ENCODE results near the gene ITGB6. TPM values are rescaled to one million over a fixed set of nuclear protein-coding genes. Genes with fewer than 3 reads are reported as not detected.

ITGB6 gene, protein sequence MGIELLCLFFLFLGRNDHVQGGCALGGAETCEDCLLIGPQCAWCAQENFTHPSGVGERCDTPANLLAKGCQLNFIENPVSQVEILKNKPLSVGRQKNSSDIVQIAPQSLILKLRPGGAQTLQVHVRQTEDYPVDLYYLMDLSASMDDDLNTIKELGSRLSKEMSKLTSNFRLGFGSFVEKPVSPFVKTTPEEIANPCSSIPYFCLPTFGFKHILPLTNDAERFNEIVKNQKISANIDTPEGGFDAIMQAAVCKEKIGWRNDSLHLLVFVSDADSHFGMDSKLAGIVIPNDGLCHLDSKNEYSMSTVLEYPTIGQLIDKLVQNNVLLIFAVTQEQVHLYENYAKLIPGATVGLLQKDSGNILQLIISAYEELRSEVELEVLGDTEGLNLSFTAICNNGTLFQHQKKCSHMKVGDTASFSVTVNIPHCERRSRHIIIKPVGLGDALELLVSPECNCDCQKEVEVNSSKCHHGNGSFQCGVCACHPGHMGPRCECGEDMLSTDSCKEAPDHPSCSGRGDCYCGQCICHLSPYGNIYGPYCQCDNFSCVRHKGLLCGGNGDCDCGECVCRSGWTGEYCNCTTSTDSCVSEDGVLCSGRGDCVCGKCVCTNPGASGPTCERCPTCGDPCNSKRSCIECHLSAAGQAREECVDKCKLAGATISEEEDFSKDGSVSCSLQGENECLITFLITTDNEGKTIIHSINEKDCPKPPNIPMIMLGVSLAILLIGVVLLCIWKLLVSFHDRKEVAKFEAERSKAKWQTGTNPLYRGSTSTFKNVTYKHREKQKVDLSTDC
- not detected for total RNA-seq

DNA sequence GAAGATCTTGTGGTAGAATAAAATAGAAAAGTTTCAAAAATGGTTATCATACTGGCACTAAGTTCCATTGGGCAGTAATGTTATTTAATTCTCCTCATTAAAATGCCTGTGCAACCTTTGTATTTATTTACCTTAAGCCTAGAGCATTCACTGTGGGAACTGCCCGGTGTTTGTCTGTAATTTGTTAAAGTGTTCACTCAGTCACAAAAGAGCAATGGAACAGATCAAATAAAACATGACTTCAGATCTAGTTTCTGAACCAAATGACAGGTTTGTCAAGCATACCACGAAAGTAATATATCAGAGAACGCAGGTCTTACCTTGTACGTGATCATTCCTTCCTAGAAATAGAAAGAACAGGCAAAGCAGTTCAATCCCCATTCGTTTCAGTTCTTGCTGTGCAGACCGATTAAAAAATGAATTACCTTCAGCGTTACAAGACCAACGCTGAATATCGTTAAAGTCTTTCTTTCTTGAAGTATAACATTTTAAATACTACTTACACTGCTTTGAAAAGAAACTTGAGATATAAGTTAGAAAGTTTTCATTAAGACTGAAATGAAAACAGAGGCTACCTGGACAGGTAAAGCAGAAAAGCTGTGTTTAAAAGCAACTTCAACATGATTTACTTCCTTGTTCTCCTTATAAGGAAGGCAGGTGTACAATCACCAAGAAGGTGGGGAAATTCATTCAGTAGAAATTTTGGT lies at the start of gene ITGB6:
TSS of gene ITGB6 (minus strand) at position 590 of the 707 bp plus-strand sequence. CDS start at position 381, 209 bp downstream.
- POLR2A ChIA-PET = no interaction called here
- intact Hi-C loops (cut with micrococcal nuclease) = no loop called here
- no peaks in the 10 kb centered on the region for H3K9me3 Mint-ChIP-seq

DNA sequence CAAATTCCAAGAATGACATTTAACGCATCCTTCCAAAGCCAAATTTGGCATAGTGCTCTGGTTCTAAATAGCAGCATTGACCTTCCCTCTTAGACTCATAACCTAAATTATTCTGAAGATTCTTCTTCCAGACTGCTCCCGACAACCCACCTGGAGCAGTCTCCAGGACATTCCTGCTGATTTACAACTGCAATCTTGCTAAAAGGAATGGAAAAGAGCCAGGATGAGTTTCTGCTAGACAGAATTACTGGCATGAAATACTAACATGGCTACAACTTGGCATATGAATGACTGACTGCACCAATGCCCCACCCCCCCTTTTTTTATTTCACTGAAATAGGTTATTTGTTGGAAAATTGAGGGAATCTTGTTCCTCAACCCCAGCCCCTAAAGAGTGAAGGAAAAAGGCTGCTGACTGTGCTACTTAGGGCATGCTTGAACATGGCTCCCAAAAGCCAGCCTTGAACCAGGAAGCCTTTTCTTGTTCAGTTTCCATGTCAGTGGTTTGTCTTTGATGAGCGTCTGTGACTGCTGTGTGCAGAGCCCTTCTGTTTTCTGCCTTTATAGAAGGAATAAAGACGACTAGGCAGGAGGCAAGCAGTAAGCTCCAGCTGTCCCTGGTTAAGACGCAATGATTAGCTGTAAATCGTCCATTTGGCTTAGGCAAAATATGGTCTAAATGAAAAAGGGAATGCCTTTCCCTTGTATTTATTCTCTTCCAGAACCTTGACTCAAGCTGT lies 47.4 kb upstream of the ITGB6 start:
- Mint-ChIP-seq H3K4me3 (no peak overlapping the region), H3K27ac (no peak overlapping the region), H3K4me1 (ENCODE audit: low read depth) (no peaks in the 10 kb centered on the region), H3K36me3 (no peaks in the 10 kb centered on the region), H3K27me3 (no peaks in the 10 kb centered on the region), H3K9me3 (no peaks in the 10 kb centered on the region)
- intact Hi-C loops (cut with micrococcal nuclease) = no loop called here
- ChIA-PET CTCF (interaction anchor here (1.1 kb wide), 1 partner anchor 22 kb away, joined by 3 read pairs; no protein-coding TSS in a partner anchor), POLR2A (no interaction called here)
- DNase-seq = no peak

More for the DNA sequence above, at the start of gene ITGB6:
- H3K4me1 Mint-ChIP-seq (ENCODE audit: low read depth) = no peaks in the 10 kb centered on the region
- H3K27ac Mint-ChIP-seq = no peak within 1 kb of the TSS
- CTCF ChIA-PET = no interaction called here
- DNase-seq = no peak
- H3K27me3 Mint-ChIP-seq = peaks cover 2% of the 10 kb centered on the region
- no peak within 1 kb of the TSS for H3K4me3 Mint-ChIP-seq
- no peaks in the 10 kb centered on the region for H3K36me3 Mint-ChIP-seq

DNA sequence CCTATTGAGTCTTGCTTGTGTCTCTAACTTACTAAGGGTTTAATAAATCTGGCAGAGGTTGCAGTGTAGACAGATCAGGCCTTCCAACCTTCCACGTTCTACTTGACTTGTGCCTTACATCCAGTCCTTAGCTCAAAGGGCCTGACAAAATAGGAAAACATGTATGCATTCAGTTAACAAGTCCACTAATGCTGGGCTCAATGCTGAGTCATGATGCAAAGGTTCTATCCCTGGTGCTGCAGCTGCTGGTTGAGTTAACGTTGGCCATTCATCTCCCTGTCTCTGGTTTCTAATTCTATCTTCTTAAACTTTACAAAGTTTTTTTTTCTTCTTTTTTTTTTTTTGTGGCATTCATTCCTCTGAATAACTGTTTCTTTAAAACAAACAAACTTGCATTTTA lies 46.3 kb upstream of the ITGB6 start:
- ChIA-PET POLR2A (no interaction called here), CTCF (interaction anchor here (0.6 to 1.0 kb wide), 2 partner anchors 24 to 531 kb away, joined by 3 read pairs; no protein-coding TSS in a partner anchor)
- H3K9me3 Mint-ChIP-seq = no peaks in the 10 kb centered on the region
- no peak for DNase-seq
- no peaks in the 10 kb centered on the region for H3K4me1 Mint-ChIP-seq (ENCODE audit: low read depth)
- intact Hi-C loops (cut with micrococcal nuclease) = no loop called here
- no peaks in the 10 kb centered on the region for H3K36me3 Mint-ChIP-seq
- no peak overlapping the region for H3K27ac Mint-ChIP-seq
- H3K27me3 Mint-ChIP-seq = no peaks in the 10 kb centered on the region
- H3K4me3 Mint-ChIP-seq = no peak overlapping the region

DNA sequence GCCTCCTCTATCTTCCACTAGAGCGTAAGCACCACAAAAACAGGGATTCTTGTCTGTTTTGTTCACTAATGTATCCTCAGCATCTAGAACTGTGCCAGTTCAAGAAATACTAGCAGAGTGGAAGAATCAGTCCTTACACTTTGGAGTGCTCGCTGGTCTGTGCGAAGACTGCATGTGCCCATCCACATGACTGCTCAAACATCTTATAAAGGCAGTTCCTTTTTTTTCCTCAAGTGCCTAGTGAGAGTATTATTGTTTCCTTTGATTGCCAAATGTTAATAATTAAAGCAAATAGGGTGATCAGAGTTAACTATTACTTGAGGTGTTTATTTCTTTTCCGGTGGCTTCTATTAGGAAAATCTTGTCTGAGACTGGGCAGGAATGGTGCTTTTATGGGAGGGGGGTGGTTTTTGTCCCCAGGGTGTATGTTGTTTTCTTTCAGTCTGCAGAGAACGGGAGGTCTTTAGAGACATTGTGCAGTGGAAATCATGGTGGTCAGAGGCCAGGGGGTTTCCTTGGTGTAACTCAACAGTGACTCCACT lies 45.6 kb upstream of the ITGB6 start:
- Mint-ChIP-seq H3K27ac (no peak overlapping the region), H3K4me3 (no peak overlapping the region), H3K36me3 (no peaks in the 10 kb centered on the region), H3K9me3 (no peaks in the 10 kb centered on the region), H3K27me3 (no peaks in the 10 kb centered on the region), H3K4me1 (ENCODE audit: low read depth) (no peaks in the 10 kb centered on the region)
- ChIA-PET POLR2A (no interaction called here), CTCF (interaction anchor here (1.0 kb wide), 1 partner anchor 25 kb away, joined by 3 read pairs; no protein-coding TSS in a partner anchor)
- no peak for DNase-seq
- intact Hi-C loops (cut with micrococcal nuclease) = no loop called here

DNA sequence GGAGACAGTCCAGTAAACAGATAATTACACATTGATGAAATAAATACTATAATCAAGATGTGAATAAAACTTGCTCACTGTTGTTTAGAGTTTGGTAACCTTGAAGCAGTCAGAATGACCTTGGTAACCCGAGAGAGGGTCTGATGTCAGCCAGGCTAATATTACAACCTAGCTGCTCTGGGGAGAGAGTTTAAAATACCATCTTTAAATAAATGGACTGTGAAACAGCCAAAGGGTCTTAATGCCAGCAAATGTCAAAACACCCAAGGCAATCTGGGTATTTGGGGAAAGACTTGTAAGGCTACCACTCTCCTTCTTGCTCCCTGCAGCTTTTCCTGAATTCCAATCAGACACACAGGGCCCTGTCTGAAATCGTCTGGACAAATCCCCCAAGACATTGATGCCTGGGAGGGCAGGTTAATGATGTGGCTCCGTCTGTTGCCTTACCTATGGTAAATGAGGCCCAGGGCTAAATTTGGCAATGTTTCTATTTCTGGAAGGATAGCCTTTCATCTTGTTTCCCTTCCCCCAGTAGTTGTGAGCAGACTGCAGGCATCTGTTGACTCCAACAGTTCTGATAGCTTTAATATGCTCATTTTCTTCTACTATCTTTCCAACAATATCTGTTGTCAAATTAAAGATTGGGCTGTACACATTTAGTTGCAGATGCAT lies 43.0 kb upstream of the ITGB6 start:
- Mint-ChIP-seq H3K4me3 (no peak overlapping the region), H3K27ac (no peak overlapping the region), H3K27me3 (no peaks in the 10 kb centered on the region), H3K9me3 (no peaks in the 10 kb centered on the region), H3K4me1 (ENCODE audit: low read depth) (no peaks in the 10 kb centered on the region), H3K36me3 (no peaks in the 10 kb centered on the region)
- CTCF ChIA-PET = interaction anchor here (1.3 kb wide), 1 partner anchor 9 kb away, joined by 7 read pairs; no protein-coding TSS in a partner anchor
- POLR2A ChIA-PET = no interaction called here
- intact Hi-C loops (cut with micrococcal nuclease) = no loop called here
- no peak for DNase-seq

DNA sequence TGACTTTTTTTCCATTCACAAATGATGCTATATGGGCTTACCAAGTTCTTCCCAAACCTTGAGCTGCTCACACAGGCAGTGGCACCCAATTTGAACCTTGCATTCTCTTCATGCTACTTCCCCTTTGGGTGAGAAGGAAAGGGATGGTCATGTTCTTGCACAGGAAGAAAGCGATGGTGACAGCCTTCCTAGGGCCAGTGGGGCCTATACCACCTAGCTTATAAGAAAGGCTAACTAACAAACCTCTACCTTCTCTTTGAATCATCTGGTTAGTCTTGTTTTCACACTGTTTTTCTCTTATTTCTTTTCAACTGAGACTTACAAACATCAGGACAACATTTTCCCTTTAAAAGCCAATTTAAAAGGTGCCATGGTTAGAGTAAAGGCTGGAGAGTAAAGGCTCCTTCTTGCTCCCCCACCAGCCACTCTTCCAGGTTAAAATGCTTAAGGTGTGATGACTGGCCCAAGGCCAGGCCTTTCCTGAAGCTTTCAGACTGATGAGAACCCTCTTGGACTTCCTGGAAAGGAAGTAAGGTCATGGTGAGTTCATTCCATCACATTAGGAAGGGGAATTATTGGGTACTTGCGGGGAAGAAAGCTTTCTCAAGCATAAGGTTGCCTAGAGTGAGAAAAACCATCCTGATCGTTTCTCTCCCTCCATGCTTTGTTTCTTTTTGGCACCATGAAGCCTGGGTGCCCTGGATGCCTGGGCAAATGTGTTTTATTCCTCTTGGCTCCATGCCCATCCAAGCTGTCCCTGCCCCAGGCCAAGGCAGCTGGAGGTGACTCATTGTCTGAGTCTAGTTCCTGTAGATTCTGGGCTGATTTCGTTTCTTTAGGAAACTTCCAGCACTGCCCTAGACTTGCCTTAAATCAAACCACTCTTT lies 41.4 kb upstream of the ITGB6 start:
- no peak overlapping the region for H3K27ac Mint-ChIP-seq
- POLR2A ChIA-PET = no interaction called here

DNA sequence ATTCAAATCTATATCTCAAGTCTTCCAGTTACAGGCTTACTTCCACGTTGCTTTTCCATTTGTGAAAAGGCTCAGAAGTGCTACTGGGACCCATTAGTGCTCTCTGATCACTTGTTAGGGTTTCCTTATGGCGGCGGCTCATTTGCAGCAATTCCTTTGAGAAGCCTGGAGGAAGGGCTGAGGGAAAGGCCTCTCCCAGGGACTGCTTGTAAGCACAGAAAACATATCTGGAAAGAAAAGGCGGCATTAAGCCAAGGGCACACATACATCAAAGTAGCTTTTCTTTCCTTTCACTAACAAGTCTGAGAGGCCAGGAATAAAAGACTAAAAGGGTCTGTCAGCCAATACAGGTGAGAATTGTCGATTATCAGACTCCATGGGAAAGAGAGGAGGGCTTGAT lies 39.4 kb upstream of the ITGB6 start:
- Mint-ChIP-seq H3K4me3 (no peak overlapping the region), H3K27me3 (no peaks in the 10 kb centered on the region), H3K27ac (no peak overlapping the region), H3K4me1 (ENCODE audit: low read depth) (no peaks in the 10 kb centered on the region), H3K36me3 (no peaks in the 10 kb centered on the region), H3K9me3 (no peaks in the 10 kb centered on the region)
- intact Hi-C loops (cut with micrococcal nuclease) = no loop called here
- ChIA-PET CTCF (interaction anchor here (1.7 kb wide), 1 partner anchor 12 kb away, joined by 4 read pairs; no protein-coding TSS in a partner anchor), POLR2A (no interaction called here)
- no peak for DNase-seq

More for the DNA sequence above, 41.4 kb upstream of the ITGB6 start:
- Mint-ChIP-seq H3K36me3 (no peaks in the 10 kb centered on the region), H3K27me3 (no peaks in the 10 kb centered on the region), H3K4me1 (ENCODE audit: low read depth) (no peaks in the 10 kb centered on the region), H3K4me3 (no peak overlapping the region), H3K9me3 (no peaks in the 10 kb centered on the region)
- intact Hi-C loops (cut with micrococcal nuclease) = no loop called here
- CTCF ChIA-PET = interaction anchor here (1.2 kb wide), 1 partner anchor 11 kb away, joined by 3 read pairs; no protein-coding TSS in a partner anchor
- no peak for DNase-seq

DNA sequence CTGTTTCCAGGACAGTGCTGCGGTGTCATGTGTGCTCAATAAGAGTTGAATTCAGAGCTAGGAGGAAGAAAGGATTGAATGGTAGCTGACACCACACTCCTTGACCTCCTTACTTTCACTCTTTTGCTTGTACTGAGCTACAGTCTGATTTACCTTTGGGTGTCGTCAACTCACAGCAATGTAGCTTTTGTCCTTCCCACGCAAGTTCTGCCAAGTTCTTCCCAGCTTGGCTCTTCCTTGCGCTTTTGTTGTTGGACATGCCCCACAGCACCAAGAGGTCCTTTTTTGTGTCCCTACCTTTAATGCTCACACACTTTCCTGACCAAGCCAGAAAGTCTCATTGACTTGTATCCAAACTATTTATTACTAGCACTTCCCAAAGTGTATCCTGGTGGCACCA lies 38.3 kb upstream of the ITGB6 start:
- no peaks in the 10 kb centered on the region for H3K9me3 Mint-ChIP-seq
- no peaks in the 10 kb centered on the region for H3K36me3 Mint-ChIP-seq
- ChIA-PET CTCF (interaction anchor here (0.8 to 1.7 kb wide), 2 partner anchors 8 to 13 kb away, joined by 3 to 4 read pairs; no protein-coding TSS in a partner anchor), POLR2A (no interaction called here)
- intact Hi-C loops (cut with micrococcal nuclease) = no loop called here
- H3K27me3 Mint-ChIP-seq = no peaks in the 10 kb centered on the region
- no peak for DNase-seq
- no peak overlapping the region for H3K27ac Mint-ChIP-seq
- no peak overlapping the region for H3K4me3 Mint-ChIP-seq
- H3K4me1 Mint-ChIP-seq (ENCODE audit: low read depth) = no peaks in the 10 kb centered on the region

DNA sequence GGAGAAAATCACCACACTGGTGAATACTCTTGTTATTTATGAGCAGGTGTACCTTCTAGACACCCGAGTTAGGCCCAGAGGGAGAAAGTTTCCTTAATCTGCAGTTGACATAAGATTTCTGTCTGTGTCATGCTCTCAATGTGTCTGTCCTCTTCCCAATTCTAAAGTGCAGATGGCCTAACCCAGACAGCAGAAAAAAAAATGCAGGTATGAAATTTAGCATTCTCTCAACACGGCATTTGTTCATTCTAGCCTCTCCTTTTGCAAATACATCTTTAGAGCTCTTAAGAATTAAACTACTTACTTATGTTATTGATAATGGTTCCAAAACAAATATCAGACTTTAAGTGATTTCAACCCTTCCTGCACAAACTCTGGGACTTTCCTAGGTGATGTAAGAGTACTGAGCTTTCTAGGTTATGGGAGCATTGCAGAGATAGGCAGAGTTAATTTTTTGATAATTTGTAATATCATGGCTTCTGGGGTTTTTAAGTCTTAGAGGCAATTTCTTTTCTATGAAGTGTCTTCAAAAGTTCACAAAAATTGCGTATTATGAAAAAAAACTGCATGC lies 32.9 kb upstream of the ITGB6 start:
- Mint-ChIP-seq H3K36me3 (no peaks in the 10 kb centered on the region), H3K27me3 (peaks cover 2% of the 10 kb centered on the region), H3K9me3 (no peaks in the 10 kb centered on the region), H3K4me3 (no peak overlapping the region), H3K27ac (no peak overlapping the region), H3K4me1 (ENCODE audit: low read depth) (no peaks in the 10 kb centered on the region)
- intact Hi-C loops (cut with micrococcal nuclease) = no loop called here
- no peak for DNase-seq
- POLR2A ChIA-PET = no interaction called here
- CTCF ChIA-PET = interaction anchor here (0.8 to 1.9 kb wide), 3 partner anchors 13 to 22 kb away, joined by 3 to 7 read pairs (median 3); no protein-coding TSS in a partner anchor

DNA sequence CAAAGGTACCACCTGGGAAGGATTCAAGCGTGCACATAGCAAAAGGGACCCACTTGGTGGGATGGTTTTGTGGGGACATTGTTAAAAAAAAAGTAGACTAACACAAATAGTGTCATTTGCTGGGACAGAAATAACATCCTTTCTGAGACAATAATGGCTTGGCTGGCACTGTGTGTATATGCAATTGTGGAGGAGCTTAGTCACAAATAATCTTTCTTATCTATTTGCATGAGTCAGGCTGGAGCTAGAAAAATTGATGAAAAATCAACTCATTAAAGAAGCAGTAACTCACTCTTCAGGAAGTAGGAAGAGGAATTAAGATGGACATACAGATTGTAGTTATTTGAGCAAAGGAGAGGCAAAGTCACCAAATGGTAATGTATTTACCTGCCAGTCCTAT lies 29.5 kb upstream of the ITGB6 start:
- no peak for DNase-seq
- POLR2A ChIA-PET = no interaction called here
- CTCF ChIA-PET = interaction anchor here (0.9 to 2.3 kb wide), 2 partner anchors 9 to 22 kb away, joined by 3 to 12 read pairs; no protein-coding TSS in a partner anchor
- no peak overlapping the region for H3K4me3 Mint-ChIP-seq
- no peaks in the 10 kb centered on the region for H3K36me3 Mint-ChIP-seq
- H3K27ac Mint-ChIP-seq = no peak overlapping the region
- intact Hi-C loops (cut with micrococcal nuclease) = loop anchor here (10.0 kb wide), 1 partner anchor 765 kb away; no protein-coding TSS in a partner anchor
- peaks cover 16% of the 10 kb centered on the region for H3K27me3 Mint-ChIP-seq
- H3K4me1 Mint-ChIP-seq (ENCODE audit: low read depth) = peaks cover 14% of the 10 kb centered on the region
- no peaks in the 10 kb centered on the region for H3K9me3 Mint-ChIP-seq

Data from activated CD4-positive, alpha-beta memory T cell treated with anti-CD3 and anti-CD28 coated beads for 36 hours (primary cell).